CD4-positive, alpha-beta T cell treated with Interleukin-15 for 4 hours (primary cell): ENCODE results near the gene ACSF3.
A peak's percentile ranks its signal among the peaks of the same experiment; 100 is the strongest.
"Not testable (repeated sequence)": the region's sequence is repeated elsewhere in the genome, so short reads cannot be mapped to it uniquely, and the experiment has no call there.

ENCODE experiments used
- DNase-seq: peaks from one replicate; pipeline ENCODE4 v3.0.0-alpha.2; 2020; ENCODE audit warnings: low spot score

ACSF3 gene

DNA sequence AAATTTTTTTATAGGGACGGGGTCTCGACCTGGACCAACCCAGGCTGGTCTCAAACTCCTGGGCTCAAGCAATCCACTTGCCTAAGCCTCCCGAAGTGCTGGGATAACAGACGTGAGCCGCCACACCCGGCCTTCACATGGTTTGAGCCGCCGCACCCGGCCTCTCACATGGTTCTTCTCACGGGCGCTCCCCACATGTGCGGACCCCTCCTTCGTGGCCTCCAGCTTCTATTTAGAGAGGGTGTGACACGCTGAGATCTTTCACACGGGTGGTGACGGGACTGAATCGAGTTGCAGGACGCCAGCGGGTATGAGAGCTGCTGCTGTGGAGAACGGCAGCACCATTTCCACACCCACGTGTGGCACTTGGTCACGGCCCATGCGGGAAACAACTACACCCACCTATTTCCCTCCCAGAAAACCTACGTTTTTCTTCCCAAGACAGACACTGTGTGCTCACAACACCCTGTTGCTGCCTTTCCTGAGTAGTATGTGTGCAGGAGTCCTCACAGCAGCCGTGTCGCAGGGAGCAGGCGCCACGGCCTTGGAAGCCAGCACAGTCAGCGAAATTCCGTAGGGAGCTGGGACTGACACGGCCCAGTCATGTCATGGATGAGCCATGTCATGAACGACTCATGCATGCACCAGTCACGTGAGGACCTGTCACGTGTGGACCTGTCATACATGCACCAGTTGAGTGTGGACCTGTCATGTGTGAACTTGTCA is 20.1 kb upstream of the ACSF3 start:
- no peak for DNase-seq

DNA sequence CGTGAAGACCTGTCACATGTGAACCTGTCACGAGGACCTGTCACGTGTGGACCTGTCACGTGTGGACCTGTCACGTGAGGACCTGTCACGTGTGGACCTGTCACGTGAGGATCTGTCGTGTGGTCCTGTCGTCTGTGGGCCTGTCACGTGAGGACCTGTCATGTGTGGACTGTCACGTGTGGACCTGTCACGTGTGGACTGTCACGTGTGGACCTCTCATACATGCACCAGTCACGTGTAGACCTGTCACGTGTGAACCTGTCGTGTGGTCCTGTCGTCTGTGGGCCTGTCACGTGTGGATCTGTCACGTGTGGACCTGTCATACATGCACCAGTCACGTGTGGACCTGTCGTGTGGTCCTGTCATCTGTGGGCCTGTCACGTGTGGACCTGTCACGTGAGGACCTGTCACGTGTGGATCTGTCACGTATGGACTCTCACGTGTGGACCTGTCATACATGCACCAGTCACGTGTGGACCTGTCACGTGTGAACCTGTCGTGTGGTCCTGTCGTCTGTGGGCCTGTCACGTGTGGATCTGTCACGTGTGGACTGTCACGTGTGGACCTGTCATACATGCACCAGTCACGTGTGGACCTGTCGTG is 19.5 kb upstream of the ACSF3 start:
- not testable (repeated sequence) for DNase-seq

DNA sequence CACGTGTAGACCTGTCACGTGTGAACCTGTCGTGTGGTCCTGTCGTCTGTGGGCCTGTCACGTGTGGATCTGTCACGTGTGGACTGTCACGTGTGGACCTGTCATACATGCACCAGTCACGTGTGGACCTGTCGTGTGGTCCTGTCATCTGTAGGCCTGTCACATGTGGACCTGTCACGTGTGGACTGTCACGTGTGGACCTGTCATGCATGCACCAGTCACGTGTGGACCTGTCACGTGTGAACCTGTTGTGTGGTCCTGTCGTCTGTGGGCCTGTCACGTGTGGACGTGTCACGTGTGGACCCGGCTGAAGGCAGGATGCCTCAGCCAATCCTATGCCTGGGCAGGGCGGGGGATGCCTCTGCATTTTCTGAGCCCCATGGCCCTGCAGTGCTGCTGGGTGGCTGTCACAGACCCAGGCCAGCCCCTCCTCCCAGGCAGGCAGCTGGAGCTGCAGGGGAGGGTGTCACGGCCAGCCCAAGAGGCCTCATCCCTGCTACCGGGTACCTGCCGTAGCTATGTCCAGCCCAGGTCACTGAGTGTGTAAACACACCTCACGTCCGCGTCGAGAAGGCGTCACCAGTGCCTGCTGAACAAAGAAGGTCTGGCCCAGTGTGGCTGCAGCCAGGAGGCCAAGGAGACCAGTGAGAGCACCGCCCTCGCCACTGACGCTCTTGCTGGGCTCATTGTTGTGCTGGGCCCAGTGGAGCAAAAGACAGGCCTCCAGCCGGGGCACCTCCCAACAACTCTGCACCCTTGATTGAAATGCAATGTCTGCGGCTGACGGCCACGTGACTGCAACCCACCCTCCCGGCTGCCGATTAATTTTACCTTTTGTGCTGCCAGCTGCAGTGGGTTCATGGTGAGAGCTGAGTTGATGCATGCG is 18.6 kb upstream of the ACSF3 start:
- DNase-seq: no peak

DNA sequence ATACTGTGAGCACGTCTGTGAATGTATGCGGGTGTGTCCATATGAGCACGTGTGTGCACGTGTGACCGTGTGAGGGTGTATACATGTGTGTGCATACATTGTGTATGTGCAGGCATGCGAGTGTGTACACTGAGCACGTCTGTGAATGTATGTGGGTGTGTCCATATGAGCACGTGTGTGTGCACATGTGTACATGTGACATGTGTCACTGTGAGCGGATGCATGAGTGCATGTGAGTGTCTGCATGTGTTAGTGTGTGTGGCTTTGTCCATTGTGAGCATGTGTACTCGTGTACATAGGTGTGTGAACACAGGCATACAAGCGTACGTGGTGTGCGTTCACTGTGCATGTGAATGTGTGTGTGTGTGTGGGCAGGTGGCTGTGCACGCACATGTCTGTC is 17.5 kb upstream of the ACSF3 start:
- DNase-seq: no peak

DNA sequence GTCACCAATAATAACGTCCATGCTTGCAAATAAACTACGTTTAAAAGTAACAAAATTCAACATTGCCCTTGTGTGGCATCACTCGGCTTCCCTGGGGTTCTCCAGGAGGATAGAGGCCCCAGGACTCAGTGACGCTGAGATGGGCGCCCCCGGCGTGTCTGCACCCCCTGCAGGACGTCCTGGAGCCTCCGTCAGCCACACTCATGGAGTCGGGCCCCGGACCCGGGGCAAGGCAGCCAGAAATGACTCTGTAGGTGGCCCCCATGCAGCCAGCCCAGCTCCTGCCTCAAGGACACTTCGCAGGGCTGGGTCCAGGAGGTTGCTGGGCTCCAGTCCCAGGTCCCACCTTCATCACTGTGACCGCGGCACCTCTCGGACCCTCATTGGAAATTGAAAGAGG is 16.6 kb upstream of the ACSF3 start:
- no peak for DNase-seq

DNA sequence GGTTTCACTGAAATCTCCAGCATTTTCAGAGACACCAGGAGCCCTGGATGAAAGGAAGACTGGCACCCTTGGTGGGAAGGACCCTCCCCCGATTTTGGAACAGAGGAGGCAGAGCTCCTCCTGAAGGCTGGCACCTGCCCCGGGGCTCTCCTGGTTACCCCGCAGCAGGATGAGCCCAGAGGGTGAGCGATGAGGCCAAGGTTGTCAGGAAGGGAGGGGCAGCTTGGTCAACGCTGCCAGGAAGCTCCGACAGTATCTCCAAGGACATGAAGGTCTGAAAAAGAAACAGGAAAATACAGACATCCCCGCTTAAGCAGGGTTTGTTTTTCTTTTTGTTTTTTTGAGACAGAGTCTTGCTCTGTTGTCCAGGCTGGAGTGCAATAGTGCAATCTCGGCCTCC is 15.5 kb upstream of the ACSF3 start:
- no peak for DNase-seq

DNA sequence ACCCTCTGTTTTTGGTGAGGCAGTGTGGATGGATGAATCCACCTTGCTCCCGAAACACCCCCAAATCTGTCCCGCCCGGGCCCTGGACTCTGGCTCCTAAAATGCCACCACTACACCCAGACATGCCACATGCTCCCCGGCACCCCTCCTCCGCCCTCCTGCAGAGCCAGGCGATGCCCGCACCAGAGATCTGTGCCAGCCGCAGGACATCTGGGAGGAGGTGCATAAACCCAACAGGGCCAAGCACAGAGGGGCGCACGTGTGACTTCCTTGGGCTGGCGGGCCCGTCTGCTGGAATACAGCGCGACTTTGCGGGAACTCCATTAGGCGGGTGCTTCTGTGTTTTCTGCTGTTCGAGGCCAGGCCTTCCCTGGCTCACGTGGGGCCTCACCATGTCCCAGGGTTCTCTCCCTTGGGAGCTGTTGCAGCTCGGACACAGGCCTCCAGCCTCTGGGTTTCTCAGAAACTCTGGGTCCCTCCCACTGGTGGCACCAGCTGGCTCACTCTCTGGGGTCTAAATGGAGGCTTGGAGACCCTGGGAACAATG is 14.1 kb upstream of the ACSF3 start:
- DNase-seq: no peak

DNA sequence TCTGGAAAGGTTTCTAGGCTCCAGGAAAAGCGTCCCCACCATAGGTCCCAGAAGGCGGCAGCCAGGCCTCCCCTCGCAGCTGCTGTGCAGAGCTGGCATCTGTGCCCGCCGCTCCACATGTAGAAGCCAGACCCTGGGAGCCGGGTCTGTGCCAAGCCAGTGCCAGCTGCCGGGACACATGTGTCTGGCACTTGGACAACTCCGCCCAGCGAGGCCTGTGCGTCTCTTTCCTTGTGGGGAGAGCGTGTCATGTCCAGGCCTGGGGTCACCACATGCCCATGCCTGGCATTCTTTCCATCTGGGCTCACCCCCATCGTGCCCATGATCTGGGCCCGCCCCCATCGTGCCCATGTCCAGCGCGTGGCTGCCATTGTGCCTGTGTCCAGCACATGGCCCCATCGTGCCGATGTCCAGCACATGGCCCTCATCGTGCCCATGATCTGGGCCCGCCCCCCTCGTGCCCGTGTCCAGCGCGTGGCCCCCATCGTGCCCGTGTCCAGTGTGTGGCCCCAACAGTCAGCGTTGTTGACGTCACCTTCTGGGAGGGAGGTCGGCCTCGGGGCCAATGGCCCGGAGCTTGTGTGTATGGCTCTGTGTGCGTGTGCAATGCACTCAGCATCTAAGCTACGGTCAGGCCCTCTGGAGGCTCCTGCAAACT is 13.3 kb upstream of the ACSF3 start:
- DNase-seq: no peak

DNA sequence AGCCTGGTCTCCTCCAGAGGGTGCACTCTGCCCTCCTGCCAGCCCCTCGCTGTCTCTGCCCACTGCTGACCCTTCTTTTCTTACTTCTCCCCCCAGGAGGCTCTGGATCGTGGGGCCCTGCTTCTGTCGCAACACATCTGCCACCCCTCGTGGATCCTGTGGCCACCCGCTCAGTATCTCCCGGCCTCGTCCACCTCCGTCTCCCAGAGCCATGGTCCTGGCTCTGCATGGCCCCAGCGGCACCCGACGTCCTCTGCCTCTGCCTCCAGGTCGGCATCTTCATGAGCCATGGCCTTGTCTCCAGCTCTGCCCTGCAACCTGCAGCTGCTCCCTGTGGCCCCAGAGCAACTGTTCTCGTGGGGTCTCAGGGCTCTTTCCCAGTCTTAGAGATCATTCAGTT is 12.1 kb upstream of the ACSF3 start:
- no peak for DNase-seq

DNA sequence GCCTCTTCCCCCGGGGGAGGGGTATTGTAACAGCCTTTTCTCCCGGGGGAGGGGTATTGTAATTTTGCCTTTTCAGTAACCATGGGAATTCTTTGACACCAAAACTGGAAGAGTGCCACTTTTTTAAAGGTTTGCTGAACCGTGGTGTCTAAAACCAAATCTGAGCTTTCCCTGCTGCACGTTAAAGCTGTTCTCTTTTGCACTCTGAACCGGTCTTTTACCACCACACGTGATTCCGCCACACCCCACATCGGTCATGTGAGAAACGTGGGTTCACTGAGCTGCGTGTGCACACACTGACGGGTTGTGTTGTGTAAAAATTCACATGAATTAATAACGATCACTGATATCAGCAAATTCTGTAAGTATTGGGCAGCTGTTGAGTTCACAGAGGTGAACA is 9.2 kb upstream of the ACSF3 start:
- DNase-seq: peak; percentile 32

DNA sequence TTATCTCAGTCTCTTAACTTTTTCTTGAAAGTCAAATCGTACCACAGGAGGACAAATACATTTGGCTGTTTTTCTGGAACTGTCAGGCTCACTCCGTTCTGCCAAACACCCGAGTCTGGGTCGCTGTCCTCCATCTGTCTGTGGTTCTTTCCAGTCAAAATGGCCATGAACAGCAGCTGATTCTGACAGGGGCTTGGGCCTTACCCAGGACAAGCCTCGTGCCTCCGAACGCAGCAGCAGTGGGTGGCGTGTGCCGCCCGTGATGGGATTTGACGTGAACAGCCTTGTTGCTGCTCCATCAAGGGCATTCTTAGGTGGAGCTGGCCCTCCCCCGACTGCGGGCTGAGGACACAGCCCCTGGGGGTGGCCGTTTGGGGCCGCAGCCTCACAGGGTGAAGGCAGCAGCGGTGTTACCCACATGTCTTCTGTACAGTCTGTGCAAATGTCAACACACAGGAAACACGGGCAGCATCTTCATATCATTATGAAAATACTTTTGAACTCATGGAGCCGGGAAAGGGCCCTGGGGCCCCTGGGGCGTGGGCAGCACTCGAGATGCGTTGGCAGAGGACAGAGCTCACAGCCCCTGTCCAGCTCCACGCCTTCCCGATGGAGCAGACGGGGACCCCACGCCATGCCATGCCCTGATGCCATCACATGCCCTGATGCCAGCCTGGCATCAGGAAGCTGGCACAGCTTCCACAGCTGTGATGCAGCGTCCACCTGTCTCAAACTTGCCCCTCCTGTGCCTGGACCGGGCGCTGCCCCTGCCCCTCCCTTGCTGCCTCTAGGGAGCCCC is 8.6 kb upstream of the ACSF3 start:
- DNase-seq: no peak

DNA sequence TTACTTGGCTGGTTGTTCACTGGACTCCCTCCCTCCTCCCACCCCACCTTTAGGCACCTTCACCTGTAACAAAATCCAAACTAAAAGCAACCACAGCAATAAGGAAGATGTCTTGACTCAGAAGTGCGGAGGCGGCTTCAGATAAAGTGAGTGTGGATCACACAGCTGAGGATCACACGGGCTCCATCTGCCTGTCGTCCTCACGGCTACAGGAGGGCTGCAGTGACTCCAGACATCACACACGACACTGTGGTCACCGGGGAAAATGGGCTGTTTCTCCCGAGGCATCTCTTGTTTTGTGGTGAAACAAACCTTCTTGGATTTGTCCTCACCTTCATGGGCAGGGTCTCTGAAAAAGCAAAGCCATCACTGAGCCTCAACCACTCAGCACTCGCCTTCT is 7.9 kb upstream of the ACSF3 start:
- no peak for DNase-seq

DNA sequence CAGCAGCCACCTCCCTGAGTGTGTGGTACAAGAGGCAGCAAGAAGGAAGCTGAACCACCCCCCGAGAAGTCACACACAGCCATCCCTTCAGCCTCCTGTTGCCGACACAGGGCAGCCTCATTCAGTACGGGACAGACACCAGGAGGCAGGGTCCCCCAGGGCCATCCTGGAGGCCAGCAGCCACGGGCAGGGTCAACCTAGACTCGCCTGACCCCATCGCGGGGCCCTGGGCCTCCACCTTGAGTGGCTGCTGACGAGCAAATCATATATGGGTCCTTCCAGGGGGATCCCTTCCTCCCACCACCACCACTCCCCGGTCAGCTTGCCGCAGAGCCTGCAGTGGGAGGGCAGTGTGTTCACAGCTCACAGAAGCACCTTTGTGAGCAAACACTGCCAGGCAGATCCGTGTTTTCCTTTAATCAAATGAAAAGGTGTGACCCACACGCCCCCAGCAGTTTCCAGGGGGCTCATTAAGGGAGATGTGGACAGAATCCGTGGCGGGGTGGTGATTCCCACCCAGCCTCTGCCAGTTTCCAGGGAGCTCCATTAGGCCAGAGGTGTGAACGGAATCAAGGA is 5.6 kb upstream of the ACSF3 start:
- DNase-seq: no peak

DNA sequence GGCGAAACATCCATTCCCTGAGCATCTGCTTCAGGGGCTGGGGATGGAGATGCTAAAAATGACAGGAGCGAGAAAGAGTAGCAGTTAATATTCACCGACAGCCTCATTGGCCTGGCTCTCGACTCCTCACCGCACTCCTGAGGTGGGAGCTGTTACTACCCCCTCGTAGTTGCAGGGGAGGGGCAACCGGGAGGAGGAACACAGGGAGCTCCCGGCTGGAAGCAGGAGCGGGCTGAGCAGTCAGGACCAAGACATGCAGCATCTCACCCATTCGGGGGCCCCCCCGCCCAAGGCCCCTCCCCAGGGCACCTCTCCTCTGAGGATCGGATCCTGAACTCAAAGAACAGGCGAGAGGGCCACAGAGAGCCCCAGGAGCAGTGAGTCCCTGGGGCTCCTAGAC is 4.5 kb upstream of the ACSF3 start:
- DNase-seq: no peak

DNA sequence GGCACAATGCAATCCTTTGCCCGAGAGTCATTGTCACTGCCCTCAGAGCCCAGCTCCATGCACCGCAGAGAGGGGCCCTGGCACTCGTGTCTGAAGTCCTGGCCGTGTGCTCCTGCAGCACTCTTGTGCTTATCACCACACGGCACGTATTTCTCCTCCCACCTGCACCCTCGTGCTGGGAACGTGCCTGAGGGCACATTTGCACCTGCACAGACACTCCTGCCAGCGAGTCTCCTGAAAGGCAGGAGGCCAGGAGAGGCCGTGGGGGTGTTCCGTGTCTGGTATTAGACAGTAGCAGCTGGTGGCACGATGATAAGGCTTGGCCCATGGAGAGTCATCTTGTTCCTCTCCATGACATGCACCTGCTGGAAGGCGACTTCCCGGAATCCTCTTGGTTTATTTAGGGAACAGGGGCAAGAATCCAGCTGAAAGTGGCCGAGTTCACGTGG is 3.4 kb upstream of the ACSF3 start:
- DNase-seq: no peak

DNA sequence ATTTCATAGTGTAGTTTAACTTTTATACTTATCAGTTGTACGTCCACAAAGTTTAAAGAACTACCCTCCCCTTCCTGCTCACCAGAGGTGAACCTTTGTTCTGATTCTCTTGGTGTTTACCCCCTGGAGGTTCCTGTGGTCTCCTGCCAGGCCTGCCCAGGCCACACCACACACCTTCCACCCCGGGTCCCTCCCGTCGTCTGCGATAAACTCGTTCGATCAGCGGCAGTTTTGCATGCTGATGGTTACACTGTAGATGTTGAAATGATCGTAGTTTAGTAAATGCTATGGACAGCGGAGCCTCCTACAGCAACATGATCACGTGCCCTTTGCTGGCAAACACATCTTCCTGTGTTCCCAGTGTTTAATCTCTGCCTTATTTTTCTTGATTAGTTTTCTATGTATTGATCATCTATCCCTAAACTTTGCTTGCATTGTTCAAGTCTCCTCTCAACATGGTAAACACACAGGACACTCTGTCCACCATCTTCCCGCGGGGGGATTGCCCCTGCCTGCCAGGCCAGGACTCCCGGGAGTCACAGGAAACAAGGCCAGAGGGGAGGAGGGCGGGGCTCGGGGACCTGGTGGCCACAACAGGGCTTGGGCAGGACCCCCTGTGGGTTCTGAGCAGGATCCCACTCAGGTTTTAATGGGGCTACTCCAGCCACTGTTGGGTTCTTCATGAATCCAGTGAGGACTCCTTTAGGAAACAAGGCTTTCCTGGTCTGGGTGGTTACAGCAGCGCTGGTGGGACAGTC is 2.8 kb upstream of the ACSF3 start:
- DNase-seq: no peak

DNA sequence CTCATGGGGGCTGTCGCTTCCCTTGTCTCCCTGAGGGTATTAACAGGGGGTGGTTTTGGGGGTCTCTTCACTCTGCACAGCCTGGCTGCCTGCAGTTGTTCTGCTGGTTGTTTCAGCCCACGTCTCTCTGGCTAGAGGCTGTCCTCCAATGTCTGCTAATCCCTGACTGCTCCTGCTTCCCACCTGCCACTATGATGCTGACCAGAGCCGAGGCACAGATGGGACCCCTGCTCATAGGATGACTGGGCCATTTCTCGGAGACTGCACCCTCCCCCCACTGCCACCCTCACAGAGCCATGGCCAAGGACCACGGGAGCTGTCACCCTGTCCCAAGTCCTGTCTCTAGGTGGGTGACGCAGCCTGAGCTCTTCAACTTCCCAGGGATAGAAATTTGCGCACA is 1.6 kb upstream of the ACSF3 start:
- DNase-seq: no peak

DNA sequence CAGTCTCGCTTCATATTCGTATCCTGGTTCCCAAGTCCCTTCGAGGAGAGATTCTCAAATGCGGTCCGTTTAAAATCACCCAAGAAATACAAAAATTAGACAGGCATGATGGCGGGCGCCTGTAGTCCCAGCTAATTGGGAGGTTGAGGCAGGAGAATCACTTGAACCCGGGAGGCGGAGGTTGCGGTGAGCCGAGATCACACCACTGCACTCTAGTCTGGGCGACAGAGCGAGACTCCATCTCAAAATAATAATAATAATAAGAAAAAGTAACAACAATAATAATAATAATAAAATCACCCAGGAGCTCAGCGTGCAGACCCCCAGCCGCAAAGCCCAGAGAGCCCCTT is 425 bp upstream of the ACSF3 start:
- not testable (repeated sequence) for DNase-seq

DNA sequence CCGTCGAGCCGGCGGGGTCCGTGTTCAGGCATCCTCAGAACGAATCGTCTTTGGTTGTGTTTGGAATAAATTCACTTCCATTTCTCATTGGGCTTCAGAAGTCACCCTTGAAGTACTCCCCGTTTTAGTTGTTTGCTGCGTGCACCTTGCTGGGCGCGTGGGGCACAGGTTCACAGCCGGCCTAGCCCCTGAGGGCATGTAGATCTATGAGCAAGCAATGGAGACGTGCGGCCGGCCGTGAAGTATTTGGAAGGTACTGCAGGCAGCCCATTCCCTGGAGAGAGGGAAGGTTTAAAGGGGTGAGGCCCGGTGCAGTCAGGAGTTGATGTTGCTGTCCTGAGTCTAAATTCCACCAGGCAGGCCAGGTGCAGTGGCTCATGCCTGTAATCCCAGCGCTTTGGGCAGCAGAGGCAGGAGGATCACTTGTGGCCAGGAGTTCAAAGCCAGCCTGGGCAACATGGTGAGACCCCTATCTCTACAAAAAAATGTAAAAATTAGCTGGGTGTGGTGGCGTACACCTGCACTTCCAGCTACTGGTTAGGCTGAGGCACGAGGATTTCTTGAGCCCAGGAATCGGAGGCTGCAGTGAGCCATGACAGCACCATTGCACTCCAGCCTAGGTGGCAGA is 714 bp downstream of the ACSF3 start:
- peak; percentile 12 for DNase-seq

DNA sequence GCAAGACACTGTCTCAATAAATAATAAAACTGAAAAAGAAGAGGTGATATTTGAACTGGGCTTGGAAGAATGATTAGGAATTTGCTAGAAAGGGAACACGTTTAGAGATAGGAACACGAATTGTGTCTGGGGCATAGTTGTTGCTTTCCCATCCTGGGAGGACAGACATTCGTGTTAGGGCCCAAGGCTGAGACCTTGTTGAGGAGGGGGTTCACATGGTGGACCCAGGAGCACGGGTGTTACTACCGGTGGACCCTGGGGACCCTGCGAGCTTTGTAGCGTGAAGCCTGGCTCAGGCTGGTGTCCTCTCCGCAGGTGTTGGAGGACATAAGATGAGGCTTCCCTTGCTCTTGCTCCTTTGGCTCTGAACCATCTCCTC is 1.2 kb downstream of the ACSF3 start:
- no peak for DNase-seq
